HEK293 (cell line): ENCODE measurements around the gene ABTB2.

ENCODE experiments used
- CTCF ChIA-PET: fragments of 350-600 bp; formaldehyde crosslinking; extraction: SDS; loops from one replicate; lab custom pipeline; 2021; ENCODE audit warnings: antibody characterized with exemption; lab: Yijun Ruan, JAX
- POLR2A ChIA-PET: fragments of 300-600 bp; formaldehyde crosslinking; extraction: SDS; loops from one replicate; lab custom pipeline; 2020; ENCODE audit warnings: antibody characterized with exemption, inconsistent platforms; lab: Yijun Ruan, JAX
- H3K27ac ChIP-seq: fragments of 200-500 bp; sonication (Bioruptor generic); 2 replicates; pipeline ENCODE4 v1.5.1; 2014; ENCODE audit warnings: low read depth, low read length, control low read depth, inconsistent platforms; ENCODE audit errors: extremely low read depth
- H3K36me3 ChIP-seq, 2 experiments: fragments of 200-500 bp in 1 of 2; sonication (Bioruptor generic) in 1 of 2; 1 replicate in 1 of 2; 2 replicates in 1 of 2; pipeline ENCODE4 v1.5.1; 2014 to 2017; ENCODE audit warnings: inconsistent platforms in 2 of 2, low read length in 2 of 2; ENCODE audit not compliant: control insufficient read depth in 2 of 2, insufficient read depth in 1 of 2
- H3K4me1 ChIP-seq: fragments of 200-500 bp; sonication (Bioruptor generic); 2 replicates; pipeline ENCODE4 v1.5.1; 2014; ENCODE audit warnings: mild to moderate bottlenecking, low read length, inconsistent platforms; ENCODE audit not compliant: control insufficient read depth, insufficient read depth
- H3K4me3 ChIP-seq: 2 replicates; pipeline ENCODE4 v1.5.1; 2011; ENCODE audit warnings: low read depth, mild to moderate bottlenecking, control low read depth, low read length, moderate library complexity
- H3K9me3 ChIP-seq: fragments of 200-500 bp; sonication (Bioruptor generic); 2 replicates; pipeline ENCODE4 v1.5.1; 2014; ENCODE audit warnings: low read depth, low read length, inconsistent platforms; ENCODE audit not compliant: control insufficient read depth, insufficient read depth
- FEZF1 ChIP-seq: fragments of 450-650 bp; formaldehyde crosslinking; IDR thresholded peaks from 2 replicates; pipeline ENCODE4 v1.5.1; 2016; ENCODE audit warnings: missing biosample characterization, missing genetic modification characterization
- KLF10 ChIP-seq: fragments of 450-650 bp; IDR thresholded peaks from 2 replicates; pipeline ENCODE4 v1.5.1; 2018; ENCODE audit warnings: missing biosample characterization, mild to moderate bottlenecking, missing genetic modification characterization
- SALL2 ChIP-seq: fragments of 450-650 bp; formaldehyde crosslinking; IDR thresholded peaks from 2 replicates; pipeline ENCODE4 v1.5.0; 2017; ENCODE audit warnings: missing biosample characterization, mild to moderate bottlenecking, missing genetic modification characterization, borderline replicate concordance
- ZBTB44 ChIP-seq: fragments of 450-650 bp; IDR thresholded peaks from 2 replicates; pipeline ENCODE4 v1.5.1; 2018; ENCODE audit warnings: missing biosample characterization, mild to moderate bottlenecking, missing genetic modification characterization
- ZNF155 ChIP-seq: fragments of 450-650 bp; formaldehyde crosslinking; IDR thresholded peaks from 2 replicates; pipeline ENCODE4 v1.5.1; 2016; ENCODE audit warnings: missing biosample characterization, missing genetic modification characterization
- ZNF157 ChIP-seq: fragments of 450-650 bp; formaldehyde crosslinking; IDR thresholded peaks from 2 replicates; pipeline ENCODE4 v1.5.1; 2016; ENCODE audit warnings: missing biosample characterization, missing genetic modification characterization
- ZNF24 ChIP-seq: fragments of 450-650 bp; formaldehyde crosslinking; IDR thresholded peaks from 2 replicates; pipeline ENCODE4 v1.5.1; 2016; ENCODE audit warnings: missing biosample characterization, missing genetic modification characterization
- ZNF266 ChIP-seq: fragments of 450-650 bp; formaldehyde crosslinking; IDR thresholded peaks from 2 replicates; pipeline ENCODE4 v1.5.1; 2016; ENCODE audit warnings: missing biosample characterization, missing genetic modification characterization, low read depth
- ZNF558 ChIP-seq: fragments of 450-650 bp; formaldehyde crosslinking; IDR thresholded peaks from 2 replicates; pipeline ENCODE4 v1.5.1; 2016; ENCODE audit warnings: missing biosample characterization, missing genetic modification characterization
- ZNF596 ChIP-seq: fragments of 450-650 bp; IDR thresholded peaks from 2 replicates; pipeline ENCODE4 v1.5.0; 2018; ENCODE audit warnings: missing biosample characterization, mild to moderate bottlenecking, missing genetic modification characterization, moderate library complexity
- ZSCAN30 ChIP-seq: fragments of 450-650 bp; IDR thresholded peaks from 2 replicates; pipeline ENCODE4 v1.5.1; 2018; ENCODE audit warnings: missing biosample characterization, mild to moderate bottlenecking, missing genetic modification characterization, moderate library complexity
- TF ChIP-seq, protein P1 (sequence below): fragments of 450-650 bp; formaldehyde crosslinking; IDR thresholded peaks from 2 replicates; pipeline ENCODE4 v1.5.1; 2016; ENCODE audit warnings: missing biosample characterization, missing genetic modification characterization

ABTB2 gene

GRCh38 chr11:34351687-34352469 is 5.9 kb downstream of the ABTB2 start:
- Histone ChIP-seq H3K4me1 (peaks cover 3% of the 10 kb centered on the region; the same call in 1 of the 2 replicates), H3K27ac (no peak overlapping the region), H3K9me3 (no peaks in the 10 kb centered on the region), H3K4me3 (no peak overlapping the region), H3K36me3 (no peaks in the 10 kb centered on the region)
- ChIA-PET CTCF (interaction anchor here (0.7 to 6.5 kb wide), 2 partner anchors 30 to 177 kb away, joined by 3 to 48 read pairs; no protein-coding TSS in a partner anchor), POLR2A (interaction anchor here (0.6 kb wide), 2 partner anchors 14 to 946 kb away, joined by 5 read pairs; no protein-coding TSS in a partner anchor)
- TF ChIP-seq SALL2 (tag by site-specific recombination) (no peak), ZBTB44 (no peak), ZNF596 (tag by site-specific recombination) (no peak), ZNF155 (tag by site-specific recombination) (no peak), ZSCAN30 (tag by site-specific recombination) (no peak)
- TF ChIP-seq, protein P1, sequence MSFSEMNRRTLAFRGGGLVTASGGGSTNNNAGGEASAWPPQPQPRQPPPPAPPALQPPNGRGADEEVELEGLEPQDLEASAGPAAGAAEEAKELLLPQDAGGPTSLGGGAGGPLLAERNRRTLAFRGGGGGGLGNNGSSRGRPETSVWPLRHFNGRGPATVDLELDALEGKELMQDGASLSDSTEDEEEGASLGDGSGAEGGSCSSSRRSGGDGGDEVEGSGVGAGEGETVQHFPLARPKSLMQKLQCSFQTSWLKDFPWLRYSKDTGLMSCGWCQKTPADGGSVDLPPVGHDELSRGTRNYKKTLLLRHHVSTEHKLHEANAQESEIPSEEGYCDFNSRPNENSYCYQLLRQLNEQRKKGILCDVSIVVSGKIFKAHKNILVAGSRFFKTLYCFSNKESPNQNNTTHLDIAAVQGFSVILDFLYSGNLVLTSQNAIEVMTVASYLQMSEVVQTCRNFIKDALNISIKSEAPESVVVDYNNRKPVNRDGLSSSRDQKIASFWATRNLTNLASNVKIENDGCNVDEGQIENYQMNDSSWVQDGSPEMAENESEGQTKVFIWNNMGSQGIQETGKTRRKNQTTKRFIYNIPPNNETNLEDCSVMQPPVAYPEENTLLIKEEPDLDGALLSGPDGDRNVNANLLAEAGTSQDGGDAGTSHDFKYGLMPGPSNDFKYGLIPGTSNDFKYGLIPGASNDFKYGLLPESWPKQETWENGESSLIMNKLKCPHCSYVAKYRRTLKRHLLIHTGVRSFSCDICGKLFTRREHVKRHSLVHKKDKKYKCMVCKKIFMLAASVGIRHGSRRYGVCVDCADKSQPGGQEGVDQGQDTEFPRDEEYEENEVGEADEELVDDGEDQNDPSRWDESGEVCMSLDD (tag by site-specific recombination) = no peak

DNA sequence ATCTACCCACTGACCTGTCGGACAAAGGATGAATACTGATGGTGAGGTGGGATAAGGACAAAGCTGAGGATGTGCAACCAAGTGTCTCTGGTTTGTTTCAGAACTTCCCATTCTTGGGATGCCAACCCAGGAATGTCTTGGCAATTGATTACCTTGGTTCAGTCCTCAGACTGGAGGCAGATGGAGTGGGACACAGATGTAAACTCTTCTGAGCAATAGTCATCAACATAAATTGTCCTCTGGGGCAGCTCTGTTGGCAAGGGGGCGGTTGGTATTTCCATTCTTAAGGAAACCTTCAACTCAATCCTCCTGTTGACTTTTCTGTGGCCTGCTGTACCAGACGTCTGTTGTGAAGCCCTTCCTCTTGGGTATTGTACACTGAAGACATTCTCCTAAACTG is 6.8 kb downstream of the ABTB2 start:
- H3K9me3 ChIP-seq = no peaks in the 10 kb centered on the region
- no peak for TF ChIP-seq ZNF266 (tag by site-specific recombination)
- TF ChIP-seq, all 188 proteins: peak for 0
- H3K4me1 ChIP-seq = peaks cover 3% of the 10 kb centered on the region; the same call in 1 of the 2 replicates
- CTCF ChIA-PET = interaction anchor here (6.5 kb wide), 1 partner anchor 176 kb away, joined by 48 read pairs; no protein-coding TSS in a partner anchor
- no peaks in the 10 kb centered on the region for H3K36me3 ChIP-seq
- H3K4me3 ChIP-seq = no peak overlapping the region
- H3K27ac ChIP-seq = no peak overlapping the region
- POLR2A ChIA-PET = no interaction called here

DNA sequence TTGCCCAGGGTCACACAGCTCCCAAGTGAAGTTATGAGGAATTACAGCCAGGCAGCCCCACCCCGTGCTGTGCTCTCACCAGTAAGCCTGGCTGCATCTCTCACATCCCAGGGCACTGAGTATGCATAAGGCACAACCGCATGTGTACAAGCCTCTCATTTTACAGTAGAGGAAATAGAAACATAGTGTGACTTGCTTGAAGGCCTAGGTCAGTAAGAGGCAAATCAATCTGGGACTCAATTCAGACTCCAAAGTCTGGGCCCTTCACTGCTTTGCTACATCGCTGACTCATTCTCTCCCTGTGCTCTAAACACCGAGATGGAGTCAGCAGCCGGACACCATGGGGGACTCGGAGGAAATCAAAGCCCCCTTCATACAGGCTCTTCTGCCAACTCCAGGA is 7.9 kb downstream of the ABTB2 start:
- ChIA-PET POLR2A (interaction anchor here (0.5 kb wide), 1 partner anchor 102 kb away, joined by 6 read pairs; no protein-coding TSS in a partner anchor), CTCF (no interaction called here)
- Histone ChIP-seq H3K36me3 (no peaks in the 10 kb centered on the region), H3K9me3 (no peaks in the 10 kb centered on the region), H3K27ac (no peak overlapping the region), H3K4me1 (peaks cover 11% of the 10 kb centered on the region), H3K4me3 (no peak overlapping the region)
- TF ChIP-seq ZNF558 = no peak
- no peak for TF ChIP-seq KLF10
- no peak for TF ChIP-seq ZNF596 (tag by site-specific recombination)
- no peak for TF ChIP-seq ZNF157 (tag by site-specific recombination)

- H3K27ac ChIP-seq = no peak overlapping the region
- TF ChIP-seq ZNF24 (tag by site-specific recombination) (no peak), FEZF1 (tag by site-specific recombination) (0 out of 2 replicates have a peak, but pooled peaks have one; percentile 10)
- no peaks in the 10 kb centered on the region for H3K36me3 ChIP-seq
- ChIA-PET CTCF (interaction anchor here (0.8 kb wide), 1 partner anchor 175 kb away, joined by 3 read pairs; no protein-coding TSS in a partner anchor), POLR2A (interaction anchor here (6.6 kb wide), 1 partner anchor 8 kb away, joined by 61 read pairs; the partner anchor contains the start of gene ABTB2)
- no peaks in the 10 kb centered on the region for H3K9me3 ChIP-seq
- no peak overlapping the region for H3K4me3 ChIP-seq
- peaks cover 11% of the 10 kb centered on the region for H3K4me1 ChIP-seq
Observed at GRCh38 chr11:34348919-34349318, 8.9 kb downstream of the ABTB2 start.
